HepG2 (cell line): ENCODE data around the gene IFI30. TPM values are rescaled to one million over a fixed set of nuclear protein-coding genes. Genes with fewer than 3 reads are reported as not detected.

Experiments used
- DR1 ChIP-seq: sonication (generic); formaldehyde crosslinking; IDR thresholded peaks from 2 replicates; pipeline ENCODE4 v1.8.0; 2021; ENCODE audit warnings: mild to moderate bottlenecking, missing genetic modification reagents, inconsistent platforms
- DZIP1 ChIP-seq: sonication (generic); formaldehyde crosslinking; IDR thresholded peaks from 2 replicates; pipeline ENCODE4 v1.5.0; 2020; ENCODE audit warnings: mild to moderate bottlenecking, missing genetic modification reagents
- FOSL1 ChIP-seq: sonication (generic); formaldehyde crosslinking; IDR thresholded peaks from 2 replicates; pipeline ENCODE4 v1.9.0; 2021; ENCODE audit warnings: missing genetic modification reagents, borderline replicate concordance
- FOXA3 ChIP-seq: IDR thresholded peaks from 2 replicates; pipeline ENCODE4 v1.6.1; 2016; ENCODE audit warnings: missing genetic modification reagents, missing compliant biosample characterization
- GATAD2A ChIP-seq: IDR thresholded peaks from 2 replicates; pipeline ENCODE4 v1.6.1; 2016
- HDAC1 ChIP-seq: sonication (generic); formaldehyde crosslinking; IDR thresholded peaks from 2 replicates; pipeline ENCODE4 v1.5.1; 2020; ENCODE audit warnings: mild to moderate bottlenecking, missing genetic modification reagents
- JDP2 ChIP-seq: sonication (generic); formaldehyde crosslinking; IDR thresholded peaks from 2 replicates; pipeline ENCODE4 v1.8.1; 2022; ENCODE audit warnings: missing genetic modification reagents, borderline replicate concordance
- MATR3 ChIP-seq: sonication (generic); formaldehyde crosslinking; IDR thresholded peaks from 2 replicates; pipeline ENCODE4 v1.4.0; 2020; ENCODE audit warnings: missing genetic modification reagents
- MEIS2 ChIP-seq: sonication (generic); formaldehyde crosslinking; IDR thresholded peaks from 2 replicates; pipeline ENCODE4 v1.9.0; 2021; ENCODE audit warnings: mild to moderate bottlenecking, missing genetic modification reagents
- NKX3-1 ChIP-seq: sonication (generic); formaldehyde crosslinking; IDR thresholded peaks from 2 replicates; pipeline ENCODE4 v1.5.0; 2020; ENCODE audit warnings: missing genetic modification reagents
- NR0B2 ChIP-seq: sonication (generic); formaldehyde crosslinking; IDR thresholded peaks from 2 replicates; pipeline ENCODE4 v1.4.0; 2020; ENCODE audit warnings: mild to moderate bottlenecking, missing genetic modification reagents
- NR2F2 ChIP-seq: IDR thresholded peaks from 2 replicates; pipeline ENCODE4 v1.6.1; 2012; ENCODE audit warnings: low read depth, inconsistent platforms, borderline replicate concordance
- PATZ1 ChIP-seq: sonication (generic); formaldehyde crosslinking; IDR thresholded peaks from 2 replicates; pipeline ENCODE4 v1.4.0; 2020; ENCODE audit warnings: missing genetic modification reagents
- PCBP2 ChIP-seq: fragments of 200-400 bp; formaldehyde crosslinking; optimal IDR thresholded peaks from 2 replicates; pipeline ENCODE3; 2018; ENCODE audit warnings: low read length, low read depth; ENCODE audit not compliant: poor library complexity, severe bottlenecking
- PRPF4 ChIP-seq: fragments of 200-400 bp; formaldehyde crosslinking; IDR thresholded peaks from 2 replicates; pipeline ENCODE4 v1.6.1; 2016; ENCODE audit warnings: low read length, low read depth; ENCODE audit not compliant: poor library complexity, severe bottlenecking
- RCOR2 ChIP-seq: IDR thresholded peaks from 2 replicates; pipeline ENCODE4 v1.6.1; 2016; ENCODE audit warnings: missing biosample characterization, missing genetic modification reagents
- REPIN1 ChIP-seq: sonication (generic); formaldehyde crosslinking; IDR thresholded peaks from 2 replicates; pipeline ENCODE4 v1.8.0; 2022; ENCODE audit warnings: missing genetic modification reagents, low read depth, mild to moderate bottlenecking, borderline replicate concordance
- SKI ChIP-seq: fragments of 450-650 bp; IDR thresholded peaks from one replicate; pipeline ENCODE4 v1.6.1; 2018; ENCODE audit warnings: mild to moderate bottlenecking; ENCODE audit not compliant: partially characterized antibody
- SNAI1 ChIP-seq: sonication (generic); formaldehyde crosslinking; IDR thresholded peaks from 2 replicates; pipeline ENCODE4 v1.5.0; 2020; ENCODE audit warnings: mild to moderate bottlenecking, missing genetic modification reagents, borderline replicate concordance
- U2AF2 ChIP-seq: fragments of 200-400 bp; formaldehyde crosslinking; IDR thresholded peaks from 2 replicates; pipeline ENCODE4 v1.6.1; 2017; ENCODE audit warnings: low read depth, mild to moderate bottlenecking, low read length
- ZC3H13 ChIP-seq: sonication (generic); formaldehyde crosslinking; IDR thresholded peaks from 2 replicates; pipeline ENCODE4 v1.8.1; 2023; ENCODE audit warnings: mild to moderate bottlenecking, missing genetic modification reagents, moderate library complexity
- ZNF143 ChIP-seq: sonication (generic); formaldehyde crosslinking; IDR thresholded peaks from 2 replicates; pipeline ENCODE4 v1.4.0; 2020; ENCODE audit warnings: missing genetic modification reagents
- ZNF205 ChIP-seq: IDR thresholded peaks from 2 replicates; pipeline ENCODE4 v1.6.1; 2018; ENCODE audit warnings: missing biosample characterization, missing genetic modification reagents
- ZNF296 ChIP-seq: sonication (generic); formaldehyde crosslinking; conservative IDR thresholded peaks from 2 replicates; pipeline ENCODE4 v1.5.0; 2020; ENCODE audit warnings: mild to moderate bottlenecking, missing genetic modification reagents
- ZNF34 ChIP-seq: sonication (generic); formaldehyde crosslinking; IDR thresholded peaks from 2 replicates; pipeline ENCODE4 v1.4.0; 2020; ENCODE audit warnings: mild to moderate bottlenecking, missing genetic modification reagents, borderline replicate concordance
- ZNF441 ChIP-seq: sonication (generic); formaldehyde crosslinking; IDR thresholded peaks from 2 replicates; pipeline ENCODE4 v1.7.0; 2021; ENCODE audit warnings: missing genetic modification reagents, borderline replicate concordance
- ZNF724P ChIP-seq: sonication (generic); formaldehyde crosslinking; IDR thresholded peaks from 2 replicates; pipeline ENCODE4 v1.8.0; 2022; ENCODE audit warnings: missing genetic modification reagents, borderline replicate concordance
- polyA plus RNA-seq, 8 experiments: library from polyadenylated mRNA; depleted of rRNA in 3 of 8; stranded (reverse) in 7 of 8; unstranded in 1 of 8; fragments of >200 nt; fragmentation: Illumina TruSeq in 4 of 8; extraction: Trizol in 4 of 8; gene quantifications; 2 replicates each; pipeline versions ENCODE4 v1.2.1 to v1.2.3, GENCODE V29; 2011 to 2016; ENCODE audit warnings: low read depth in 4 of 8, missing spikeins in 1 of 8, mixed read lengths in 1 of 8; ENCODE audit not compliant: insufficient read depth in 1 of 8
- total RNA-seq, 5 experiments: library from RNA; depleted of rRNA; stranded (reverse); fragments of >200 nt; fragmentation: Illumina TruSeq; extraction: Trizol; gene quantifications; 2 replicates each; pipeline ENCODE4 v1.2.3, GENCODE V29; 2016; ENCODE audit warnings: low read depth in 1 of 5

IFI30 gene
- total and polyA plus RNA-seq, 2 of the 13 experiments (the other 11 are each of a cell fraction or from before 2014, with no cell fraction given): 25.0 to 79.4 TPM

DNA sequence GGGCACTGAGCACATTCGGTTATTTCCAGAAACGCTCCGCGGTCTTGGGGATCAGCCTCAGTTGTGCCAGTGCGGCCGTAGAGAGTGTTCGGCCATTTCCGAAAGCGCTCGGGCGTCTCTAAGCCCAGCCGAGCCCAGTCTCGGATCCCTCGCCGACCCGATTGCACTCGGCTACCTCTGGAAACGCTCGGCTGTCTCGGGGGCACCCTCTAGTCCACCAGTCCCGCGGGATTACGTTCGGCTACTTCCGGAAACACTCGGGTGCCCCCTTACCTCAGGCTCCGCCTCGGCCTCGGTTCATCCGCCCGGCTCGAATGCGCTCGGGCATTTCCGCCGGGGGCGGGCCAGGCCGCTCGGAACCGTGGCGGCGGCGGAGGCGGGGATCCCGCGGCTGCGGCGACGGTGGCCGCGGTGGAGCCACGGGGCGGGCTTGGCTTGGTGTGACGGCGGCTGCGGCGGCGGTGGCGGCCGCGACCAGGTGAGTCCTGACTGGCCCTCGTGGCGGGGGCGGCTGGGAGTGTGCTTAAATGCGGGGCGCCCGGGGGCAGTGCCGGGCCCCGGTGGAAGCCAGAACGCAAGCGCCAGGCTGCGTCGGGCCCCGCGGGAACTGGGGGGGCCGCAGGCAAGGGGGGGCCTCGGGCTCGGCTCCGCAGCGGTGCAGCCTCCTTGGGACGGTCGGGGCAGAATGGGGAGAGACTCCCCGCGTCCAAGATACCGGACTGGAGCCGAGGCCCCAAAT lies 20.6 kb upstream of the IFI30 start, which contains the start of gene PIK3R2 (continued):
- no peak for TF ChIP-seq JDP2 (CRISPR knock-in tag)
- no peak; the same call in 1 of the 2 replicates for TF ChIP-seq FOXA3 (CRISPR knock-in tag)
- TF ChIP-seq HDAC1 (CRISPR knock-in tag): peak; percentile 69
- peak; percentile 49; the same call in 1 of the 2 replicates for TF ChIP-seq MEIS2
- TF ChIP-seq RCOR2 (CRISPR knock-in tag): no peak
- TF ChIP-seq DR1: peak; percentile 59
- no peak; the same call in 1 of the 2 replicates for TF ChIP-seq NR2F2
- no peak for TF ChIP-seq REPIN1 (CRISPR knock-in tag)
- no peak for TF ChIP-seq SNAI1
- TF ChIP-seq U2AF2: no peak
- TF ChIP-seq ZNF724P (CRISPR knock-in tag): no peak
- TF ChIP-seq PCBP2: no peak
- no peak for TF ChIP-seq ZNF205 (CRISPR knock-in tag)
- no peak for TF ChIP-seq GATAD2A
- TF ChIP-seq PATZ1 (CRISPR knock-in tag): peak; percentile 71
- no peak for TF ChIP-seq ZC3H13 (CRISPR knock-in tag)
- no peak for TF ChIP-seq ZNF296 (CRISPR knock-in tag)
- peak; percentile 23 for TF ChIP-seq SKI
- TF ChIP-seq PRPF4: no peak
- TF ChIP-seq FOSL1: no peak
- no peak for TF ChIP-seq ZNF34 (CRISPR knock-in tag)
- TF ChIP-seq ZNF143: no peak
- TF ChIP-seq MATR3 (CRISPR knock-in tag): no peak
- TF ChIP-seq NR0B2 (CRISPR knock-in tag): 0 out of 2 replicates have a peak, but pooled peaks have one; percentile 28
- TF ChIP-seq DZIP1 (CRISPR knock-in tag): no peak
- TF ChIP-seq NKX3-1 (CRISPR knock-in tag): 0 out of 2 replicates have a peak, but pooled peaks have one; percentile 39
- peak; percentile 68; the same call in 1 of the 2 replicates for TF ChIP-seq ZNF441 (CRISPR knock-in tag)
